GM19397 (cell line): ENCODE data around the gene HOXC11.
A peak's percentile ranks its signal among the peaks of the same experiment; 100 is the strongest.

ENCODE experiments used
- ATAC-seq: cut with Tn5 transposase; IDR thresholded peaks from one replicate; pipeline ENCODE4 v1.9.1; 2021; ENCODE audit warnings: mild to moderate bottlenecking, moderate library complexity; ENCODE audit not compliant: unreplicated experiment

Gene HOXC11

GRCh38 chr12:53996240-53997203 is 23.6 kb downstream of the HOXC11 start:
- no peak for ATAC-seq

- no peak for ATAC-seq
Measured at GRCh38 chr12:53997204-53998109, 24.5 kb downstream of the HOXC11 start.

GRCh38 chr12:53998110-53998899 is 25.4 kb downstream of the HOXC11 start:
- no peak for ATAC-seq

- no peak for ATAC-seq
Measured at GRCh38 chr12:53998900-53999236, 25.9 kb downstream of the HOXC11 start.

GRCh38 chr12:53999559-54000115 is 26.7 kb downstream of the HOXC11 start:
- ATAC-seq = no peak

- no peak for ATAC-seq
Measured at GRCh38 chr12:54000116-54001114, 27.5 kb downstream of the HOXC11 start, which contains the start of gene HOXC9. Gene HOXC9, plus strand, starts transcription at chr12:54000161. Its CDS starts 28 bp downstream, at chr12:54000189.

- ATAC-seq = no peak
Measured at GRCh38 chr12:54001283-54002187, 28.6 kb downstream of the HOXC11 start.

- no peak for ATAC-seq
Measured at GRCh38 chr12:54002278-54002914, 29.5 kb downstream of the HOXC11 start.

- no peak for ATAC-seq
Measured at GRCh38 chr12:54002915-54003389, 30.0 kb downstream of the HOXC11 start.

GRCh38 chr12:54003625-54004024 is 30.7 kb downstream of the HOXC11 start:
- no peak for ATAC-seq

GRCh38 chr12:54004063-54004840 is 31.3 kb downstream of the HOXC11 start:
- ATAC-seq = no peak

GRCh38 chr12:54004841-54005530 is 32.1 kb downstream of the HOXC11 start:
- no peak for ATAC-seq

- ATAC-seq = no peak
Measured at GRCh38 chr12:54005531-54005852, 32.6 kb downstream of the HOXC11 start.

GRCh38 chr12:54005853-54006558 is 33.1 kb downstream of the HOXC11 start:
- peak; percentile 77 for ATAC-seq

- ATAC-seq = no peak
Measured at GRCh38 chr12:54006559-54007220, 33.8 kb downstream of the HOXC11 start.
